Measurements from ENCODE around the gene CYLD.
A peak's percentile ranks its signal among the peaks of the same experiment; 100 is the strongest.

Gene CYLD

GRCh38 chr16:50743581-50744225 is 1.8 kb downstream of the CYLD start:
- Histone ChIP-seq H2BK5ac (ENCODE audit: low read depth, low read length, poor library complexity, severe bottlenecking) (no peak overlapping the region), H3K9ac (ENCODE audit: low read length) (peak overlapping the region; percentile 97), H3K27me3 (ENCODE audit: control insufficient read depth in 1 of 2, insufficient read depth in 1 of 2, low read length in 2 of 2) (peaks cover 0 to 6% of the 10 kb centered on the region in 2 experiments), H3K4me1 (ENCODE audit: control insufficient read depth, insufficient read depth, low read depth, low read length) (peaks cover 10% of the 10 kb centered on the region), H4K91ac (ENCODE audit: low read length) (no peak overlapping the region), H2BK15ac (ENCODE audit: low read depth, poor library complexity, severe bottlenecking) (no peak overlapping the region), H3K23ac (ENCODE audit: low read length in 2 of 2) (no peak overlapping the region), H3K79me1 (replicated peaks; ENCODE audit: low read length, poor library complexity, severe bottlenecking) (peaks cover 11% of the 10 kb centered on the region), H3K4me3 (ENCODE audit: insufficient read depth in 1 of 2, low read depth in 1 of 2, low read length in 2 of 2) (peak overlapping the region in 1 of 2 experiments; percentile 85), H3K4me2 (ENCODE audit: low read length, poor library complexity, severe bottlenecking) (no peak overlapping the region), H3K14ac (ENCODE audit: low read length in 2 of 2) (no peak overlapping the region), H3K4ac (ENCODE audit: low read depth in 1 of 2, low read length in 2 of 2) (no peak overlapping the region), H3K36me3 (ENCODE audit: control insufficient read depth in 1 of 2, insufficient read depth in 2 of 2, low read depth in 1 of 2, low read length in 2 of 2) (peaks cover 3 to 23% of the 10 kb centered on the region in 2 experiments), H3K27ac (ENCODE audit: low read length, poor library complexity, severe bottlenecking) (no peak overlapping the region), H2BK12ac (ENCODE audit: low read length in 2 of 2) (no peak overlapping the region), H2AFZ (ENCODE audit: low read depth, low read length) (no peak overlapping the region), H2AK5ac (ENCODE audit: low read length, severe bottlenecking) (no peak overlapping the region), H2BK120ac (ENCODE audit: low read depth, low read length) (no peak overlapping the region), H3K9me3 (ENCODE audit: control insufficient read depth, low read length) (no peaks in the 10 kb centered on the region), H3K18ac (ENCODE audit: low read depth in 1 of 2, low read length in 2 of 2) (no peak overlapping the region), H4K8ac (ENCODE audit: low read length) (no peak overlapping the region)
- DNase-seq = no peak
- no CpG with 5 or more reads among the region's 3 CpGs for WGBS

- WGBS = no CpG with 5 or more reads among the region's 3 CpGs
- H3K4ac ChIP-seq (ENCODE audit: low read depth in 1 of 2, low read length in 2 of 2) = no peak overlapping the region
Measured at GRCh38 chr16:50744881-50745280, 3.0 kb downstream of the CYLD start.

GRCh38 chr16:50745940-50746339 is 4.1 kb downstream of the CYLD start:
- Histone ChIP-seq H3K4ac (ENCODE audit: low read depth in 1 of 2, low read length in 2 of 2) (no peak overlapping the region), H3K18ac (ENCODE audit: low read depth in 1 of 2, low read length in 2 of 2) (no peak overlapping the region), H2BK5ac (ENCODE audit: low read depth, low read length, poor library complexity, severe bottlenecking) (no peak overlapping the region), H3K23ac (ENCODE audit: low read length in 2 of 2) (no peak overlapping the region), H3K4me2 (ENCODE audit: low read length, poor library complexity, severe bottlenecking) (no peak overlapping the region), H2BK12ac (ENCODE audit: low read length in 2 of 2) (peak overlapping the region in 1 of 2 experiments; percentile 48), H2AK5ac (ENCODE audit: low read length, severe bottlenecking) (no peak overlapping the region), H2BK120ac (ENCODE audit: low read depth, low read length) (no peak overlapping the region), H3K9me3 (ENCODE audit: control insufficient read depth, low read length) (no peaks in the 10 kb centered on the region), H3K4me3 (ENCODE audit: insufficient read depth in 1 of 2, low read depth in 1 of 2, low read length in 2 of 2) (no peak overlapping the region), H3K27ac (ENCODE audit: low read length, poor library complexity, severe bottlenecking) (no peak overlapping the region), H3K36me3 (ENCODE audit: control insufficient read depth in 1 of 2, insufficient read depth in 2 of 2, low read depth in 1 of 2, low read length in 2 of 2) (peaks cover 3 to 41% of the 10 kb centered on the region in 2 experiments), H3K4me1 (ENCODE audit: control insufficient read depth, insufficient read depth, low read depth, low read length) (peaks cover 10% of the 10 kb centered on the region), H3K27me3 (ENCODE audit: control insufficient read depth in 1 of 2, insufficient read depth in 1 of 2, low read length in 2 of 2) (no peaks in the 10 kb centered on the region), H4K8ac (ENCODE audit: low read length) (no peak overlapping the region), H4K91ac (ENCODE audit: low read length) (no peak overlapping the region), H2BK15ac (ENCODE audit: low read depth, poor library complexity, severe bottlenecking) (no peak overlapping the region), H2AFZ (ENCODE audit: low read depth, low read length) (no peak overlapping the region), H3K14ac (ENCODE audit: low read length in 2 of 2) (no peak overlapping the region), H3K79me1 (replicated peaks; ENCODE audit: low read length, poor library complexity, severe bottlenecking) (peaks cover 18% of the 10 kb centered on the region), H3K9ac (ENCODE audit: low read length) (no peak overlapping the region)
- DNase-seq = no peak
- WGBS = 100% methylated on average over 1 of the region's 4 CpGs

More at GRCh38 chr16:50744881-50745280, 3.0 kb downstream of the CYLD start:
- H2BK120ac ChIP-seq (ENCODE audit: low read depth, low read length) = no peak overlapping the region
- no peak overlapping the region for H3K27ac ChIP-seq (ENCODE audit: low read length, poor library complexity, severe bottlenecking)
- no peak overlapping the region for H2BK12ac ChIP-seq (ENCODE audit: low read length in 2 of 2)
- no peak overlapping the region for H2BK5ac ChIP-seq (ENCODE audit: low read depth, low read length, poor library complexity, severe bottlenecking)
- no peak overlapping the region for H4K8ac ChIP-seq (ENCODE audit: low read length)
- H3K9ac ChIP-seq (ENCODE audit: low read length) = peak overlapping the region; percentile 97
- H3K36me3 ChIP-seq (ENCODE audit: control insufficient read depth in 1 of 2, insufficient read depth in 2 of 2, low read depth in 1 of 2, low read length in 2 of 2) = peaks cover 3 to 30% of the 10 kb centered on the region in 2 experiments
- no peak overlapping the region for H2AFZ ChIP-seq (ENCODE audit: low read depth, low read length)
- H3K18ac ChIP-seq (ENCODE audit: low read depth in 1 of 2, low read length in 2 of 2) = no peak overlapping the region
- H3K79me1 ChIP-seq (replicated peaks; ENCODE audit: low read length, poor library complexity, severe bottlenecking) = peaks cover 16% of the 10 kb centered on the region
- no peak for DNase-seq
- H3K14ac ChIP-seq (ENCODE audit: low read length in 2 of 2) = no peak overlapping the region
- H4K91ac ChIP-seq (ENCODE audit: low read length) = no peak overlapping the region
- peak overlapping the region; percentile 13 for H3K4me2 ChIP-seq (ENCODE audit: low read length, poor library complexity, severe bottlenecking)
- H3K4me3 ChIP-seq (ENCODE audit: insufficient read depth in 1 of 2, low read depth in 1 of 2, low read length in 2 of 2) = peak overlapping the region in 1 of 2 experiments; percentile 85
- H3K9me3 ChIP-seq (ENCODE audit: control insufficient read depth, low read length) = no peaks in the 10 kb centered on the region
- H3K23ac ChIP-seq (ENCODE audit: low read length in 2 of 2) = no peak overlapping the region
- H2AK5ac ChIP-seq (ENCODE audit: low read length, severe bottlenecking) = no peak overlapping the region
- H2BK15ac ChIP-seq (ENCODE audit: low read depth, poor library complexity, severe bottlenecking) = no peak overlapping the region
- H3K4me1 ChIP-seq (ENCODE audit: control insufficient read depth, insufficient read depth, low read depth, low read length) = peaks cover 10% of the 10 kb centered on the region
- H3K27me3 ChIP-seq (ENCODE audit: control insufficient read depth in 1 of 2, insufficient read depth in 1 of 2, low read length in 2 of 2) = no peaks in the 10 kb centered on the region

- no peak overlapping the region for H3K4me3 ChIP-seq (ENCODE audit: insufficient read depth in 1 of 2, low read depth in 1 of 2, low read length in 2 of 2)
- no peak overlapping the region for H3K14ac ChIP-seq (ENCODE audit: low read length in 2 of 2)
- no peak overlapping the region for H2AK5ac ChIP-seq (ENCODE audit: low read length, severe bottlenecking)
- no peaks in the 10 kb centered on the region for H3K9me3 ChIP-seq (ENCODE audit: control insufficient read depth, low read length)
- no peak overlapping the region for H2BK120ac ChIP-seq (ENCODE audit: low read depth, low read length)
- no peak overlapping the region for H3K18ac ChIP-seq (ENCODE audit: low read depth in 1 of 2, low read length in 2 of 2)
- peaks cover 20% of the 10 kb centered on the region for H3K79me1 ChIP-seq (replicated peaks; ENCODE audit: low read length, poor library complexity, severe bottlenecking)
- no peak overlapping the region for H3K23ac ChIP-seq (ENCODE audit: low read length in 2 of 2)
- H3K9ac ChIP-seq (ENCODE audit: low read length) = peak overlapping the region; percentile 22
- H3K36me3 ChIP-seq (ENCODE audit: control insufficient read depth in 1 of 2, insufficient read depth in 2 of 2, low read depth in 1 of 2, low read length in 2 of 2) = peaks cover 3 to 54% of the 10 kb centered on the region in 2 experiments
- WGBS = 92% methylated on average over 7 of the region's 7 CpGs
- H3K4me2 ChIP-seq (ENCODE audit: low read length, poor library complexity, severe bottlenecking) = no peak overlapping the region
- no peak overlapping the region for H2BK12ac ChIP-seq (ENCODE audit: low read length in 2 of 2)
- H3K27me3 ChIP-seq (ENCODE audit: control insufficient read depth in 1 of 2, insufficient read depth in 1 of 2, low read length in 2 of 2) = no peaks in the 10 kb centered on the region
- H3K4me1 ChIP-seq (ENCODE audit: control insufficient read depth, insufficient read depth, low read depth, low read length) = peaks cover 8% of the 10 kb centered on the region
- no peak overlapping the region for H4K91ac ChIP-seq (ENCODE audit: low read length)
- peak; percentile 9 for DNase-seq
- no peak overlapping the region for H2AFZ ChIP-seq (ENCODE audit: low read depth, low read length)
- no peak overlapping the region for H3K4ac ChIP-seq (ENCODE audit: low read depth in 1 of 2, low read length in 2 of 2)
- no peak overlapping the region for H4K8ac ChIP-seq (ENCODE audit: low read length)
- no peak overlapping the region for H2BK15ac ChIP-seq (ENCODE audit: low read depth, poor library complexity, severe bottlenecking)
- H2BK5ac ChIP-seq (ENCODE audit: low read depth, low read length, poor library complexity, severe bottlenecking) = no peak overlapping the region
- no peak overlapping the region for H3K27ac ChIP-seq (ENCODE audit: low read length, poor library complexity, severe bottlenecking)
Measured at GRCh38 chr16:50747207-50747956, 5.5 kb downstream of the CYLD start.
